Ectodermal cell (in vitro differentiated cells): ENCODE results near the gene ROBO1.

Experiments used
- H3K27ac ChIP-seq: 2 replicates; pipeline ENCODE4 v1.7.0; 2013; ENCODE audit warnings: mild to moderate bottlenecking, low read depth, low read length; ENCODE audit not compliant: insufficient read depth, poor library complexity, severe bottlenecking
- H3K27me3 ChIP-seq: 2 replicates; pipeline ENCODE4 v1.7.0; 2013; ENCODE audit warnings: mild to moderate bottlenecking, low read length; ENCODE audit not compliant: insufficient read depth, control insufficient read depth, poor library complexity, severe bottlenecking
- H3K36me3 ChIP-seq: one replicate; pipeline ENCODE4 v1.7.0; 2013; ENCODE audit warnings: low read length; ENCODE audit not compliant: control insufficient read depth, insufficient read depth
- H3K4me1 ChIP-seq: one replicate; pipeline ENCODE4 v1.7.0; 2013; ENCODE audit warnings: low read length; ENCODE audit not compliant: control insufficient read depth, insufficient read depth
- H3K4me3 ChIP-seq: 2 replicates; pipeline ENCODE4 v1.7.0; 2013; ENCODE audit warnings: low read depth, low read length, control low read depth; ENCODE audit not compliant: insufficient read depth
- H3K9me3 ChIP-seq: 2 replicates; pipeline ENCODE4 v1.7.0; 2013; ENCODE audit warnings: mild to moderate bottlenecking, low read length, moderate library complexity; ENCODE audit not compliant: control insufficient read depth
- WGBS, 2 experiments: methylation state at CpG; one replicate each; pipeline ENCODE4 v1.1.7; 2013; ENCODE audit warnings: missing lambda C conversion rate in 2 of 2; 5-methylcytosine and 5-hydroxymethylcytosine counted together

The ROBO1 gene

DNA sequence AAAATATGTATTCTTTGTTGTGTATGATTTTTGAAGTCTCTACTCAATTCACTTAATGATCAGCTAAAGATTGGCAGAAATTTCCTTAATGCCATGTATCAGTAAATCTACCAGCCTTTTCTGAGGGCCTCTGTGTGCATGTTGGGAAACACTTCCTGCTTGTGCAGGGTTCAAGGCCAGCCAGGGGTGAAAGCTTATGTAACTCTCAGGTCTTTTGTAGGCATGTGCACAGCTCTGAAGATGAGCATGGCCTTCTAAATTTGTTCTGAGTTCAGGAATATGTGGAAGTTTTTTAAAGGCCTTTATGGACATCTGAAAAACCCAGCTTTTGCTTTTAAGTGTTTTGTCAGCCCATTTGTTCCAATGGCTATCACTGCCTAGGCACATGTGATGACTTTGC lies 82.7 kb downstream of the ROBO1 start:
- Histone ChIP-seq H3K4me3 (no peak overlapping the region), H3K27ac (no peak overlapping the region), H3K9me3 (no peaks in the 10 kb centered on the region), H3K27me3 (no peaks in the 10 kb centered on the region), H3K36me3 (no peaks in the 10 kb centered on the region), H3K4me1 (no peaks in the 10 kb centered on the region)

DNA sequence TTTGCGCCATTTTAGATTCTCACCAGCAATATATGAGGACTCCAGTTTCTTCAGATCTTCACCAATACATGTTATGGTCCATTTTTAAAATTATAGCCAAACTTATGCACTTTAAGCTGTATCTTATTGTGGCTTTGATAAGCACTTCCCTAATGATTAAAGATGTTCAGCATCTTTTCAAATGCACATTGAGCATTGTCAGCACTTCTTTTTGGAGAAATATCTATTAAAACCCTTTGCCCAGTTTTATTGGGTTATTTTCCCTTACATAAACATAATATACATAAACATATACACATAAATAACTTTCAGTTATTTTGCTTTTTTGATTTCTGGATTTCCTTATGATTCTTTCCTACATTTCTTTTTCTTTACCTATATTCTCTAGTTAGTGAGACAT lies 83.8 kb downstream of the ROBO1 start:
- Histone ChIP-seq H3K4me3 (no peak overlapping the region), H3K27ac (no peak overlapping the region), H3K27me3 (no peaks in the 10 kb centered on the region), H3K4me1 (no peaks in the 10 kb centered on the region), H3K36me3 (no peaks in the 10 kb centered on the region), H3K9me3 (no peaks in the 10 kb centered on the region)
- 92% methylated on average over 1 of the region's 1 CpG; no CpG with 5 or more reads in 1 of the 2 experiments for WGBS, 2 experiments

DNA sequence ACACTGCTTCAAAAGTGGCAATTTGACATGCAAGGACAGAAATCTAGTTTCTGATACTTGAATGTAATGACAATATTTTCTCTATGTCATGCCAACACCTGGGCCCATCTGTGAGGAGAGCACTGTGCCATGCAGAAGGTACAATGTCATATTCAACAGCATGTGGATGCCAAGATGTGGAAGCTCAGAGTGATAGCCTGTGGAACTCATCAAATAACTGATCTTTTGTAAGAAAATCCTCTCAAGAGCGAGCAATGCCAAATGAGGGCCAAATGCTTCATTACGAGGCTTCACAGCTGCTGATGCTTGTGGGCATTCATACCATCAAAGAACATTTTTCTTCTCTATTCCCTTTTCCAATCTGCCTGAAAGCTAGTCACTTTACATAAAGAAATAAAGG lies 95.1 kb downstream of the ROBO1 start:
- Histone ChIP-seq H3K4me1 (no peaks in the 10 kb centered on the region), H3K27ac (no peak overlapping the region), H3K27me3 (no peaks in the 10 kb centered on the region), H3K4me3 (no peak overlapping the region), H3K9me3 (no peaks in the 10 kb centered on the region), H3K36me3 (no peaks in the 10 kb centered on the region)
- WGBS, 2 experiments, result 81 to 97% methylated on average over 2 of the region's 2 CpGs

DNA sequence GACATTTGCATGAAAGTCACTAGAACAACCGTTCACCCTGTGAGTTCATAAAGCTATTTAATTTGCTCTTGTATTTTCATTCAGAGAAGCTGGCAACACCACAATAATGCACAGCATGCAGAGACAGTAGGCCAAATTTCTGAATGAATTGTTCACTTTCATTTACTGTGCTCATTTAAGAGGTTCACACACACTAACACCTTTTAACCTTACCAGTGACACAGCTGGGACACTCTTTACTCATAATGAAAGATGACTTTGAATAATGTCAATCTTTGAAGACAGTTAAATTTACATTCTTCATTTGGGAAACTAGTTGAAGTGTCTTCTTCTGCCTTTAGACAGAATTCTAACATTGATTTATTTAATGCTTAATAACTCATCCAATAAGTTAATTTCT lies 95.7 kb downstream of the ROBO1 start:
- Histone ChIP-seq H3K36me3 (no peaks in the 10 kb centered on the region), H3K4me3 (no peak overlapping the region), H3K27me3 (no peaks in the 10 kb centered on the region), H3K9me3 (no peaks in the 10 kb centered on the region), H3K27ac (no peak overlapping the region), H3K4me1 (no peaks in the 10 kb centered on the region)
- 47 to 52% methylated on average over 1 of the region's 1 CpG for WGBS, 2 experiments

DNA sequence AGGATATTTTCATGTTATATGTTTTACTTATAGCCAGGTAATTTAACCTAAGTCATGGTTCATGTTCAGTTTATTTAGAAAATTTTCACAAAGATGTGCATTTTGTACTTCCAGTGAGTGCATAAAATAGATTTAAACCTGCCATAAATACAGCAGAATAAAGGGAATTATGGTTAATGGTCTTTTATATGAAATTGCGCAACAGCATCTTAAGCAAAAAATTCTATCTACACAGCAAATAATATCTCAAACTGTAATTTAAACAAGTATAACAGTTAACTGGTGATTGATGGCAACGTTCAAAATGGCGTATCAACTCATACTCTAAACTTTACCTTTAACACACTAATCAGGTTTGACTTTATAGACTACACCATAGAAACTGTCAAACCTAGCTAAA lies 97.6 kb downstream of the ROBO1 start:
- H3K9me3 ChIP-seq, result no peaks in the 10 kb centered on the region
- no peaks in the 10 kb centered on the region for H3K36me3 ChIP-seq
- H3K27me3 ChIP-seq, result no peaks in the 10 kb centered on the region
- H3K4me1 ChIP-seq, result no peaks in the 10 kb centered on the region
- 69 to 82% methylated on average over 2 to 3 of the region's 3 CpGs for WGBS, 2 experiments
- no peak overlapping the region for H3K27ac ChIP-seq
- H3K4me3 ChIP-seq, result no peak overlapping the region

DNA sequence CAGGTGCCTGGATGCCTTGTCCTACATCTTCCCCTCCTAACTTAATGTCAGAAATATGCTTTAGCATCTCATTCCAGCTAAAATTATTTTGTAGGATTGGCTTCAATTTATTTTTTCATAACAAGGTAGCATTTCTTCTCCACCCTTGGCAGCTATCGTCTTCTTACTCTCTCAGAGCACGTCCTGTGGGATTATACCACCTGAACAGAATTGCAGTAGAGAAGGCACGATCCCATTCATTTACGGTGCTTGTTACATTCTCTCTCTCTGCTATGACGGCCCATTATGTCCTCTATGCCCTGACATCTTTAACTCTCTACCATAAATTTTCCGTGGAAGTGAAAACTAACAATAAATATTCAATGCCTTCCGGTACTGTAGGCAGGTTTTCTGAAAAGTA lies 103.3 kb downstream of the ROBO1 start:
- Histone ChIP-seq H3K36me3 (no peaks in the 10 kb centered on the region), H3K4me3 (no peak overlapping the region), H3K27me3 (no peaks in the 10 kb centered on the region), H3K27ac (no peak overlapping the region), H3K4me1 (no peaks in the 10 kb centered on the region), H3K9me3 (no peaks in the 10 kb centered on the region)
- 93 to 95% methylated on average over 7 of the region's 7 CpGs for WGBS, 2 experiments

DNA sequence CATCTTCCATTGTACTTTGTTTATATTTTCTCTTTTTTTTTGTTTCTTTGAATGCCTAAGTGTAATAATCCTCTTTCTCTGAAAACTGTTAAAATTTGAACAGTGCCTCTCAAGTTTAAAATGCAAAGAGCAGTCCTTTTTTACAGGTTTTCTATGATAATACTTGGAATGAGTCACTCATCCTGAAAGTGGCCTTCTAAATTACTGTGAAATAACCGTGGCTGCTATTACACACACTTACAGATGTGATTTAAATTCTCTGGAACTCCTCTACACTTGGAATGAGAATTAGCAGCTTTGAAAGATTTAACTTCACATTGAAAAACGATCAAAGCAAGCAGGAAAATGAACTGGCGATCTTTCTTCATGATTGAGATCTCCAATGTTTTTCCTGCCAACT lies 105.9 kb downstream of the ROBO1 start:
- no peaks in the 10 kb centered on the region for H3K27me3 ChIP-seq
- no peak overlapping the region for H3K4me3 ChIP-seq
- no peaks in the 10 kb centered on the region for H3K36me3 ChIP-seq
- no peak overlapping the region for H3K27ac ChIP-seq
- H3K9me3 ChIP-seq, result no peaks in the 10 kb centered on the region
- 77 to 92% methylated on average over 3 of the region's 3 CpGs for WGBS, 2 experiments
- H3K4me1 ChIP-seq, result no peaks in the 10 kb centered on the region

DNA sequence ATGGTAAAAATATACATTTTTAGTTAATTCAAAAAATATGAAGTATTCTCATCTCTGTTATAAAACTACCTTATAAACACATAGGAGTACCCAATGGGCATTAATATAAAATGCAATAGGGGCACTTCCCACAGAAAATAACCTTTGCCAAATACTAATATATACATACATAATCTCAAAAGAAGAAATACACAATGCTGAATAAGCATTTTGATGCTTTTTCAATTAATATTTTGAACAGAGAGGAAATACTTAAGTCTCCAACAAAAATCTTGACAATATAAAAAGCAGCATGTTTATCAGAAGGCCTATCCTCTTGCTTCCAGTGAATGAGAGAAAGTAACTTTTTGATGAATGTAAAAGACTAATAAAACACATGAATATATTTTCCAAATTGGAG lies 110.7 kb downstream of the ROBO1 start:
- no peak overlapping the region for H3K27ac ChIP-seq

DNA sequence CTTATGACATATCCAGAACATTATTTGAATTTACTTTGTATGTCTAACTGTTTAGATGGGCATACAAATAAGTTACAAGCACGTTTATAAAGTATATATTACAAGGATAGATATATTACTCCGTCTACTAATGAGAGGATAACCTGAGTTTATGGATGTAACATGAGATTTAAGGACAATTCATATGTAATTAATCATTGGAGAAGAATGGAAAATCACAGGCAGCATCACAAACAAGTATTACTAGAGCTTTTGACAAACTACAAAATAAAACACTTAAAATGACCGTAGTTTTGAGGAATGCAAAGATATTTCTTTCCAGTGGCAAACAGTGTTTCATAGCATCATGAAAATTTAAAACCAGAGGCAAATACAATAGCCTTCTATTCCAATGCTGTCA lies 113.8 kb downstream of the ROBO1 start:
- Histone ChIP-seq H3K9me3 (no peaks in the 10 kb centered on the region), H3K27me3 (no peaks in the 10 kb centered on the region)
- 92 to 100% methylated on average over 1 to 2 of the region's 3 CpGs for WGBS, 2 experiments

More for the DNA sequence above, 110.7 kb downstream of the ROBO1 start:
- Histone ChIP-seq H3K4me1 (no peaks in the 10 kb centered on the region), H3K27me3 (no peaks in the 10 kb centered on the region), H3K36me3 (no peaks in the 10 kb centered on the region), H3K4me3 (no peak overlapping the region), H3K9me3 (no peaks in the 10 kb centered on the region)

DNA sequence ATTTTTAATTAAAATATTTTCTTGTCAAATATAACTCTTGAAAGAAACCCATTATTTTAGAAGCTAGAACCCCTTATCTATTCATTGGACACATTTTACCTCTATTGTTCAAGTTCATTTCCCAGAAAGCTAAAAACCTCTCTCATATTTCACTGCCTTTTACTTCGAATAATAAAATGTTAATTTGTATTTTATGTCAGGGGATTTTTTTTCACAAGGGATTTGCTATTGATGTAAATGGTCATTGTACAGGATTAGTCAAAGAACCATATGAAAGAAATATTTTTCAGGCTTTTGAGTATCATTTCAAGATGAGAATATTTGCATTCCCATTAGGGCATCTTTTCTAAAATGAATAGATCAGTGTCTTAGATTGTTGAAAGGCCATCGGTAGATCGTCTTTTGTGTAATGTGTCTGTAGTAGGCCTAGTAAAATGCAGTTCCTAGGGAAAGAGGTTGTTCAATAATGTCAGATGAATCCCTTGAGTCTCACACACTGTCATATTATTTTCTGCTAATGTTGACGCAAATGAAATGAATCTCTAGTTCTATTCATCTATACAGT lies 114.5 kb downstream of the ROBO1 start:
- Histone ChIP-seq H3K27ac (no peak overlapping the region), H3K27me3 (no peaks in the 10 kb centered on the region), H3K9me3 (no peaks in the 10 kb centered on the region), H3K4me3 (no peak overlapping the region), H3K4me1 (no peaks in the 10 kb centered on the region), H3K36me3 (no peaks in the 10 kb centered on the region)
- WGBS, 2 experiments, result 94 to 96% methylated on average over 2 of the region's 4 CpGs

More for the DNA sequence above, 113.8 kb downstream of the ROBO1 start:
- Histone ChIP-seq H3K27ac (no peak overlapping the region), H3K4me3 (no peak overlapping the region), H3K4me1 (no peaks in the 10 kb centered on the region), H3K36me3 (no peaks in the 10 kb centered on the region)

DNA sequence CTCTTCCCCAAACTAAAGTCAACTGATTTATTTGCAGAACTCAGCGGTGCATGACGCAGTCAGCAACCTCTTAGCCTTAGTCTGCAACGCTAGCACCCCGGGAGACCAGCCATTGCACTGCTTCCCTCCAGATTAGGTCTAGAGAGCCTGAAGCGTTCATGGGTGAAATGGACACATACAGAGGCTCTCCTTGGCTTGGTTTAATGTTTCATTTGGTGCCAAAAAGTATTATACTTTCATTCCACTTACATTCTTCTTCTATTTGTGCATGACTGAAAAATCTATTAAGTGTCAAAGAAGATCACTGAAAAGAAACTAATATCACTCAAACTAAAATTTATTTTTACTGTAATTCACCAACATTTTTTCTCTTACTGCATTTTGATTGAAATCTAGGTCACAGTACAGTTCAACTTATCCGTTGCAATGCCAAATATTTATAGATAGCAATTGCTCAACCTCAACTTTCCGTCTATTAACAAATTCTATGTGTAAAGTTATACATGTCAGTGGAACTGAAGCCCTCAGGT lies 116.2 kb downstream of the ROBO1 start:
- Histone ChIP-seq H3K9me3 (no peaks in the 10 kb centered on the region), H3K27me3 (no peaks in the 10 kb centered on the region), H3K4me1 (no peaks in the 10 kb centered on the region), H3K36me3 (no peaks in the 10 kb centered on the region), H3K27ac (no peak overlapping the region), H3K4me3 (no peak overlapping the region)
- 70 to 78% methylated on average over 6 of the region's 7 CpGs for WGBS, 2 experiments
